NCI-H2227 treated with DMSO at 0.1 percent for 48 hours (cell line): ENCODE results near the gene LPAR6.
"Not testable (repeated sequence)": the region's sequence is repeated elsewhere in the genome, so short reads cannot be mapped to it uniquely, and the experiment has no call there.

ENCODE experiments used
- DNase-seq: peaks from one replicate; lab custom pipeline; 2025; lab: John Stamatoyannopoulos, UW

Gene LPAR6

GRCh38 chr13:48412881-48413351 is at the start of gene LPAR6:
TSS of gene LPAR6 (minus strand) at chr13:48413113. CDS start at chr13:48412423, 690 bp downstream.
- no peak for DNase-seq

GRCh38 chr13:48457578-48458242 is 44.8 kb upstream of the LPAR6 start:
- DNase-seq, result no peak

GRCh38 chr13:48456546-48456945 is 43.6 kb upstream of the LPAR6 start:
- DNase-seq, result no peak

GRCh38 chr13:48451196-48451595 is 38.3 kb upstream of the LPAR6 start:
- not testable (repeated sequence) for DNase-seq

- DNase-seq, result no peak
Measured at GRCh38 chr13:48449656-48450055, 36.7 kb upstream of the LPAR6 start.

GRCh38 chr13:48448959-48449614 is 36.2 kb upstream of the LPAR6 start:
- DNase-seq, result no peak

- no peak for DNase-seq
Measured at GRCh38 chr13:48448285-48448958, 35.5 kb upstream of the LPAR6 start.

- DNase-seq, result no peak
Measured at GRCh38 chr13:48446464-48446863, 33.6 kb upstream of the LPAR6 start.

- no peak for DNase-seq
Measured at GRCh38 chr13:48443442-48444208, 30.7 kb upstream of the LPAR6 start.

- no peak for DNase-seq
Measured at GRCh38 chr13:48437371-48437770, 24.5 kb upstream of the LPAR6 start.

- no peak for DNase-seq
Measured at GRCh38 chr13:48436661-48437288, 23.9 kb upstream of the LPAR6 start.

- DNase-seq, result no peak
Measured at GRCh38 chr13:48434200-48434599, 21.3 kb upstream of the LPAR6 start.

GRCh38 chr13:48431987-48432615 is 19.2 kb upstream of the LPAR6 start:
- no peak for DNase-seq

GRCh38 chr13:48431431-48431830 is 18.5 kb upstream of the LPAR6 start:
- DNase-seq, result no peak

GRCh38 chr13:48429886-48430285 is 17.0 kb upstream of the LPAR6 start:
- DNase-seq, result no peak

GRCh38 chr13:48429036-48429435 is 16.1 kb upstream of the LPAR6 start:
- no peak for DNase-seq

GRCh38 chr13:48426755-48427298 is 13.9 kb upstream of the LPAR6 start:
- not testable (repeated sequence) for DNase-seq

- no peak for DNase-seq
Measured at GRCh38 chr13:48426052-48426451, 13.1 kb upstream of the LPAR6 start.

- DNase-seq, result no peak
Measured at GRCh38 chr13:48424212-48424611, 11.3 kb upstream of the LPAR6 start.

GRCh38 chr13:48422003-48422402 is 9.1 kb upstream of the LPAR6 start:
- not testable (repeated sequence) for DNase-seq

GRCh38 chr13:48415516-48415915 is 2.6 kb upstream of the LPAR6 start:
- DNase-seq, result no peak
